ENCODE data around the gene RBM33. TPM values are rescaled to one million over a fixed set of nuclear protein-coding genes. Genes with fewer than 3 reads are reported as not detected.

Gene RBM33
- total and polyA plus RNA-seq, 2 of the 8 experiments (the other 6 are each of a cell fraction or from before 2014, with no cell fraction given), result 16.5 to 64.6 TPM

DNA sequence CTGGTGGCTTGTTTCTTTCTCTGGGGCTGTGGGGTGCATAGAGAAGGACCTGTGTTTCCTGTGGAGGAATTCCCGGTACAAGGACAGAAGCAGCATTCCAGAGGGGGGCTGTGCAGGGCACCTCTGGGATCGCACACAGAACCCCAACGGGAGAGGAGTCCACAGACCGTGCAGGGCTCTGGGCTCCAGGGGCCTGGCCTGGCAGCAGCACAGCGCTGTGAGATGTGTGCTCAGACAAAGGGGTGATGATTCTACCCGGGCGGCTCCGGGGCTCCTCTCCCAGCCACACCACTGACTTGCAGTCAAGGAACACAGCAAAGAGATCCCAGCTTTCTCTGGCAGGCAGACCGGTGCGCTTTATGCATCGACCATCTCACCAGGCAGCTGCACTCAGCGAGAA, 174.7 kb downstream of the RBM33 start (continued):
- no peak for TF ChIP-seq SRF (IDR thresholded peaks at IDR 0.05; ENCODE audit: low read depth, low read length)
- TF ChIP-seq SP2 (IDR thresholded peaks at IDR 0.05; ENCODE audit: low read length), result no peak
- no peak for TF ChIP-seq NANOG (IDR thresholded peaks at IDR 0.05; ENCODE audit: insufficient read depth, low read depth, low read length, poor library complexity, severe bottlenecking)
- no peak for TF ChIP-seq CBX5 (IDR thresholded peaks at IDR 0.05; ENCODE audit: low read depth, low read length)
- no peak for TF ChIP-seq KDM1A (IDR thresholded peaks at IDR 0.05; ENCODE audit: borderline replicate concordance, low read length)
- TF ChIP-seq GABPA (IDR thresholded peaks at IDR 0.05; ENCODE audit: borderline replicate concordance, insufficient read depth, low read length), result no peak
- TF ChIP-seq EP300 (IDR thresholded peaks at IDR 0.05; ENCODE audit: borderline replicate concordance in 1 of 2, low read depth in 2 of 2, low read length in 2 of 2), result no peak
- no peak for TF ChIP-seq TCF12 (IDR thresholded peaks at IDR 0.05; ENCODE audit: low read depth, low read length)
